Measurements from ENCODE around the gene WAC. TPM values are rescaled to one million over a fixed set of nuclear protein-coding genes. Genes with fewer than 3 reads are reported as not detected.
"Not testable (repeated sequence)": the region's sequence is repeated elsewhere in the genome, so short reads cannot be mapped to it uniquely, and the experiment has no call there.

The WAC gene
- total RNA-seq, 1 experiment from 2014 or later = 29.3 TPM

- DNase-seq (ENCODE audit: low read depth) = no peak
Measured at GRCh38 chr10:28612877-28613276, 80.0 kb downstream of the WAC start.

- no peak for DNase-seq (ENCODE audit: low read depth)
Measured at GRCh38 chr10:28616514-28616913, 83.6 kb downstream of the WAC start.

- DNase-seq (ENCODE audit: low read depth) = no peak
Measured at GRCh38 chr10:28619455-28619854, 86.5 kb downstream of the WAC start.

GRCh38 chr10:28620251-28620650, 87.3 kb downstream of the WAC start:
- no peak for DNase-seq (ENCODE audit: low read depth)

GRCh38 chr10:28623483-28623882, 90.6 kb downstream of the WAC start:
- no peak for DNase-seq (ENCODE audit: low read depth)

DNA sequence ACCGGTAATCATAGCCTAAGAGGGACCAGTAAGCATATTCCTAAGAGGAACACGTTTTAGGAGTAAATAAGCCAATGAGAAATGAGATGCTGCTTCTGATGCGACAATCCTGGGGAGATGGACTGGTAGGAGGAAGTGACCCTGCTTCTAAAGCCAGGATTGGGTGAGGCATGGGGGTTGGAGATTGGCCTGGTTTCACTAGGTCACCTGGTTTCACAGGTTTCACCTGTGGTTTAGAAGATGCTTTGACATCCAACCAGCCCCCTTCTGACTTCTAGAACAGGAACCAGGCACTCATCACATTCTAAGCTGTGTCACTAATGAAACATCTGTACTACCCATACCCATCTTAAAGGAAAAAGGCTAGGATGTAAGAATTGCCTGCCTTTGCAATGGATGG, 91.4 kb downstream of the WAC start:
- DNase-seq (ENCODE audit: low read depth) = no peak

- peak; percentile 35 for DNase-seq (ENCODE audit: low read depth)
Measured at GRCh38 chr10:28627102-28627501, 94.2 kb downstream of the WAC start.

DNA sequence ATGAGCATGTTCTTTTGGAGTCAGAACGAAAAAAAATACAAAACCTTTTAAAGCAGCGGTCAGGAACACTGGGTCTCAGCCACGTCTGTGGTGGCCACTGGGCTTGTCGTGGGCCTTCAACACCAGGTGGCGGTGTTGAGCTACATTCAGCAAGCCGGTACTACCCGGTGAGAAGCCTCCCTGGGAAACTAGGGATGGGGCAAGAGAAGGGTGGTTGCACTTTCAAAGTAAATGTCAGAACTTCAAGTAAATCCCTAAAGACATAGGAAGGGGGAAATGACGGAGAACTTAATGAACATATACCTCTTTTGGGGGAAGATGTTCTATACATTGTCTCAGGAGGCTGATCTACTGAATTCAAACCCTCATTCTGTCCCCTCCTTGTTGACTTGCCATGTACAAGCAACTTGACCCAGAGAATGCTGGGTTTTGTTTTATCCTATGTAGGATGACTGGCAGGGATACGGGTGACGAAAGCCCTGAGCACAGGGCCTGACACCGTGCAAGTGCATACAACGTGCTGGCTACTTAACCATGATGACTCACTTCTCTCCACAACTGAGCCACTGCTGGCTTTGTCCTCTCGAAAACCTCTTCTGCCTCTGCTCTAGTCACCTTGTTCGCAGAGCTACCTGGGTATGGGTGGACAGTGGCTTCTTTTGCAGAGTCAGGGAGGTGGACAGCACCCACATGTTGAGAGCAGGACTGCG, 95.4 kb downstream of the WAC start:
- DNase-seq (ENCODE audit: low read depth) = peak; percentile 82

GRCh38 chr10:28631896-28632583, 99.1 kb downstream of the WAC start:
- DNase-seq (ENCODE audit: low read depth) = peak; percentile 75

DNA sequence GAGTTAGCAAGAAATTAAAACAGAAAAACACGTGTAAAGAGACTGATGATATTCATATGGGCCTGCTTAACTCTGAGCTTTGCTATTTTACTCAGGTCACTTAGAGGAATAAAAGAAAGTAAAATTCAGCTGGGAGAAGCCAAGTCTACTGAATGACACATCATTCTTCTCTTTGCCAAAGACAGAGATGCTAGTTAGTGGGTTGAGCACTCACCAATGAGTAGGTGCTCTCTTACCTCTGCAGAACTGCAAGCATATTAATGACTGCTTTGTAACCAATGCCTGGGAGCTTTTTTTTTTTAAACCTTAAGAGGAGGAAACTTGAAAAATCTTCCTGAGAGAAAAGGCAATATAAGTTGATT, 99.6 kb downstream of the WAC start:
- DNase-seq (ENCODE audit: low read depth) = peak; percentile 42

DNA sequence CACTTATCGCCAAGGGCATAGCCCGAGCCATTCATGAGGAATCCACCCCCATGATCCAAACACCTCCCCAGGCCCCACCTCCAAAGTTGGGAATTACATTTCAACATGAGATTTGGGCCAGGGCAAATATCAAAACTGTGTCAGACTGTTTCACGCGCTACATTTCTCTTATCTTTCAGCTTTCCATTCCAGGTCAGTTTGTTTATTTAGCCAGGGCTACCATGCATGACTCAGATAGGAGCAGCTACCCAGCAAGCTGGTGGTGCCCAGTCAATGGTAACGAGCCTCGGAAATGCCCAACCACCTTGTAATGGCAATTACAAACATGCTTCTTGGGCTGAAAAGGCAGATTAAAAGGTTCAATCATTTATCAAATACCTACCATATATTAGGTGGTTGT, 100.8 kb downstream of the WAC start:
- DNase-seq (ENCODE audit: low read depth) = peak; percentile 63

DNA sequence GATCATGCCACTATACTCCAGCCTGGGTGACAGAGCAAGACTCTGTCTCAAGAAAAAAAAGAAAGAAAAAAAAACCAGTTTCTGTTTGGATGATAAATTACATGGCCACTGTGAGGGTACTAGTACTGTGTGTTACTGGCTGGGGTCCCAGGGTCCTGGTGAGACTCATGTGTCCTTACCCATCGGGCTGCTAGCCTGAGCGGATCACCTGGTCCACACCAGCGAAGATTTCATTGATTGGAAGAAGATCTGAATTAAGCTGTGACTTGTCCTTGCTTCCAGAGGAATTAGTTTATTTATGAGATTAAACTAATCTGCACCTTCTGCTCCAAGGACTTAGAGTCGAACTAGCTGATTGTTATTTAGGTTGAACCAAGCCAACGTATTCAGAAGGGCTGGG, 104.4 kb downstream of the WAC start:
- DNase-seq (ENCODE audit: low read depth) = no peak

GRCh38 chr10:28638392-28638791, 105.5 kb downstream of the WAC start:
- no peak for DNase-seq (ENCODE audit: low read depth)

- DNase-seq (ENCODE audit: low read depth) = no peak
Measured at GRCh38 chr10:28640551-28640950, 107.6 kb downstream of the WAC start.

- no peak for DNase-seq (ENCODE audit: low read depth)
Measured at GRCh38 chr10:28644647-28645046, 111.7 kb downstream of the WAC start.

- DNase-seq (ENCODE audit: low read depth) = no peak
Measured at GRCh38 chr10:28652106-28652505, 119.2 kb downstream of the WAC start.

GRCh38 chr10:28652703-28653102, 119.8 kb downstream of the WAC start:
- no peak for DNase-seq (ENCODE audit: low read depth)

DNA sequence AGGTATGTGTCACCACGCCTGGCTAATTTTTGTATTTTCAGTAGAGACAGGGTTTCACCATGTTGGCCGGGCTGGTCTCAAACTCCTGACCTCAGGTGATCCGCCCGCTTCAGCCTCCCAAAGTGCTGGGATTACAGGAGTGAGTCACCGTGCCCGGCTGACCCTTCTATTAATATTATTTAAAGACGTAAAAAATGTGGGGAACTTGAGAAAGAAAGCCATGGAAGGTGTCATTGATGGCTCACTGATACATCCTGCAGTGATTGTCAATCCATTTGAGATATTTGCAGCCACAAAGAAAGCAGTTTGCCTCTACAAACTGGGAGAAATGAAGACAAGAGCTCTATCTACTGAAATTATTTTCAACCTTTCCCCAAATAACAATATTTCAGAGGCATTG, 125.9 kb downstream of the WAC start:
- not testable (repeated sequence) for DNase-seq (ENCODE audit: low read depth)

- peak; percentile 49 for DNase-seq (ENCODE audit: low read depth)
Measured at GRCh38 chr10:28661035-28661434, 128.1 kb downstream of the WAC start.

GRCh38 chr10:28663576-28664368, 130.9 kb downstream of the WAC start:
- DNase-seq (ENCODE audit: low read depth) = peak; percentile 77

- DNase-seq (ENCODE audit: low read depth) = peak; percentile 33
Measured at GRCh38 chr10:28664369-28664740, 131.4 kb downstream of the WAC start.

DNA sequence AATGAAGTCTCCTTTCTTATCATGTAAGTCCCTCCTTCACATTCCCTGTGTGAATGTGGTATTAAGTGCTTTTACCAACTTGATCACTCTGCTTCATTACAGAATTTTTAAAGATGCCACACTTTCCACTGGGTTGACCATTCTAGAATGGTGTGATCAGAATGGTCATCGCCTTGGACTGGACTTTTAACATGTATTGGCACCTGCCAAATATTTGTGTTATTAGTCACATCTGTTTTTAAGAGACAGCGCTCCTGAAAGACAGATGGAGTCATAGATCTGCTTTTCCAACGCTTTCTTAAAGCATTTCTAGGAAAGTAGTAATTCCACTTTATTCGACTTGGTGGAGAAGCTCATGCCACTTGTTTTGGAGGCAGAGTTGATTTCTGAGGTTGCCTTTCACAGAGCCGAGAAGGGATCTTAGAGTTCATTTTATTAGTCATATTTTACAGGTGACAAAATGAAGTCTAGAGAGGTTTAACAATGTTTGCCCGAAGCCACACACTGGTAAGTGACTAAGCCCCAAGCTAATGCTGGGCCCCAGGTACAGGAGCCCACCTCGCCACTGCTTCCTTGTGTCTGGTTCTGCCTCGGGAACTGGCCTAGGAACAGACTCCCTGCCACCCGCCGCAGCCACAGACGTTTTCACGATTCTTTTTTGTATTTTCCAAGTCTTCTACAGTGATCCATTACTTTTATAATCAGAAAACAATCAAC, 134.0 kb downstream of the WAC start:
- DNase-seq (ENCODE audit: low read depth) = no peak
